ENCODE data around the gene ASRGL1.

Gene ASRGL1

GRCh38 chr11:62419314-62419929, 82.2 kb downstream of the ASRGL1 start:
- DNase-seq: no peak

- no peak for DNase-seq
These were observed 82.7 kb downstream of the ASRGL1 start for GRCh38 chr11:62419943-62420342.

- no peak for DNase-seq
These were observed 83.6 kb downstream of the ASRGL1 start for GRCh38 chr11:62420882-62421281.

GRCh38 chr11:62421996-62422395, 84.7 kb downstream of the ASRGL1 start:
- DNase-seq: no peak

GRCh38 chr11:62423012-62423411, 85.8 kb downstream of the ASRGL1 start:
- no peak for DNase-seq

GRCh38 chr11:62427630-62428233, 90.5 kb downstream of the ASRGL1 start:
- peak; percentile 68 for DNase-seq

GRCh38 chr11:62428871-62429560, 91.8 kb downstream of the ASRGL1 start:
- DNase-seq: no peak

- no peak for DNase-seq
These were observed 93.2 kb downstream of the ASRGL1 start for GRCh38 chr11:62430425-62430824.

- DNase-seq: peak; percentile 70
These were observed 94.1 kb downstream of the ASRGL1 start for GRCh38 chr11:62431171-62431901.

- no peak for DNase-seq
These were observed 95.4 kb downstream of the ASRGL1 start for GRCh38 chr11:62432695-62433094.

GRCh38 chr11:62433141-62433903, 96.1 kb downstream of the ASRGL1 start:
- no peak for DNase-seq

- DNase-seq: no peak
These were observed 96.6 kb downstream of the ASRGL1 start for GRCh38 chr11:62433904-62434276.

GRCh38 chr11:62435846-62436660, 98.8 kb downstream of the ASRGL1 start:
- DNase-seq: no peak

GRCh38 chr11:62437616-62438015, 100.4 kb downstream of the ASRGL1 start:
- DNase-seq: no peak

- no peak for DNase-seq
These were observed 101.4 kb downstream of the ASRGL1 start for GRCh38 chr11:62438641-62439040.

- DNase-seq: peak; percentile 28
These were observed 102.7 kb downstream of the ASRGL1 start for GRCh38 chr11:62439785-62440602.
